Stomach (tissue), 4 donors: ENCODE measurements around the gene ABCB8.

Experiments
- CTCF ChIP-seq, 7 experiments: fragments of 450-650 bp in 4 of 7; fragments of 200-600 bp in 3 of 7; sonication (generic) in 3 of 7; IDR thresholded peaks; one replicate each; pipeline ENCODE4 v1.5.1; 2016 to 2019; ENCODE audit warnings: antibody characterized with exemption in 7 of 7, control low read depth in 2 of 7, mild to moderate bottlenecking in 1 of 7
- EP300 ChIP-seq: sonication (generic); formaldehyde crosslinking; IDR thresholded peaks from one replicate; pipeline ENCODE4 v1.6.1; 2017; ENCODE audit warnings: antibody characterized with exemption
- POLR2A ChIP-seq, 4 donors: fragments of 450-650 bp; IDR thresholded peaks; one replicate each; pipeline ENCODE4 v1.6.1; 2016; ENCODE audit warnings: antibody characterized with exemption in 4 of 4, control low read depth in 2 of 4, mild to moderate bottlenecking in 1 of 4, moderate library complexity in 1 of 4
- POLR2AphosphoS5 ChIP-seq, 3 donors: sonication (generic); formaldehyde crosslinking; IDR thresholded peaks; one replicate each; pipeline ENCODE4 v1.6.1; 2016; ENCODE audit warnings: antibody characterized with exemption in 3 of 3

DNA sequence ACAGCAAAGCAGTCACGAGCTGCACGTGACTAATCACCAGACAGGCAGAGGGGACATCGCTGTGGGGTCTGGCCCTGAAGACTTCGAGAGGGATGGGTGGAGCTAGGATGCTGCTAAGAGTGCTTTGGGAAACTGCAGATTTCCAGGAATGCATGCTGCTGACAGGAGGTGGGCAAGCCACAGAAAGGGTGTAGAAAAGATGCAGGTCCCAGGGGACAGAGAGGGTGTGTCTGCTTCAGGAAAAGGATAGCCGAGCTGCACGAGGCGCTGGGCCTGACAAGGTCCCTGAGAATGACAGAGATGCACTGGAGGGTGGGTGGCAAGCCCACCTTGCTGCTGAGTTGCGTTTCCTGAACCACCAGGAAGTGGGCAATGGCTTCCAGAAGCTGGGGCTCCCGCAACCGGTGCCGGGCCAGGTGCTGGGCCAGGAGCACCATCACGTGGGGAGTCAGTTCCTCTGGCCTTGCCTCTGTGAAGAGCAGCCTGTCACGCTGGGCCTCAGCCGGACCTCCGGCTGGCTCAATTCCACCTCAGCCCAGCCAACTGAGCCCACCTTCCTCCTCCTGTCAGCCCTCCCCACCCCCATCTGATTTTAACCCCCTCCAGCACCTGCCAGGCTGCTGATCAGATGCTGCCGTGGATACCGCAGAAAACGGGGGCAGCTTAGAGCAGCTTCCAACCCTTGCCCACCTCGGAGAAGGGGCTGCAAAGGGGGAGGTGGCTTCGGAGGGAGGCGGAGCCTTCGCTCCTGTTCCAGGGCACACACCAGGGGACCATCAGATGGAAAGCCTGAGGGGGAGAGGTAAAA lies 50.2 kb downstream of the ABCB8 start:
- no peak for TF ChIP-seq CTCF (IDR thresholded peaks at IDR 0.05)
- no peak for TF ChIP-seq EP300
- TF ChIP-seq POLR2A (IDR thresholded peaks at IDR 0.05) = no peak
- TF ChIP-seq POLR2AphosphoS5 (IDR thresholded peaks at IDR 0.05) = no peak
